Gastrocnemius medialis (tissue), 4 donors: Measurements from ENCODE around the gene NRL.

Experiments
- CTCF ChIP-seq, 5 experiments: fragments of 450-650 bp in 3 of 5; fragments of 200-600 bp in 2 of 5; sonication (generic) in 2 of 5; IDR thresholded peaks in 4 of 5; conservative IDR thresholded peaks in 1 of 5; 1 replicate in 4 of 5; 2 replicates in 1 of 5; pipeline ENCODE4 v1.5.1; 2016 to 2019; ENCODE audit warnings: antibody characterized with exemption in 5 of 5, mild to moderate bottlenecking in 3 of 5, moderate library complexity in 3 of 5
- POLR2A ChIP-seq, 2 donors: fragments of 450-650 bp; IDR thresholded peaks; one replicate each; pipeline ENCODE4 v1.6.1; 2017; ENCODE audit warnings: antibody characterized with exemption in 2 of 2, mild to moderate bottlenecking in 2 of 2, moderate library complexity in 2 of 2

- TF ChIP-seq CTCF (IDR thresholded peaks at IDR 0.05 in 4 of 5, conservative IDR thresholded peaks at IDR 0.05 in 1 of 5) (no peak), POLR2A (IDR thresholded peaks at IDR 0.05) (no peak)
These were observed 47.3 kb upstream of the NRL start for GRCh38 chr14:24162093-24162492.
